GM06990 (cell line): ENCODE results near the gene PYGB.

Experiments used
- DNase-seq: peaks from one replicate; pipeline ENCODE4 v3.0.0-alpha.2; 2011; ENCODE audit not compliant: insufficient read length; ENCODE audit errors: extremely low read depth
- H3K27me3 ChIP-seq: replicated peaks from 2 replicates; pipeline ENCODE4 v1.6.0; 2011; ENCODE audit warnings: low read length; ENCODE audit not compliant: control insufficient read depth, insufficient read depth
- H3K36me3 ChIP-seq: 2 replicates; pipeline ENCODE4 v1.5.1; 2011; ENCODE audit warnings: low read length; ENCODE audit not compliant: control insufficient read depth, insufficient read depth
- H3K4me3 ChIP-seq: replicated peaks from 2 replicates; pipeline ENCODE4 v1.5.1; 2011; ENCODE audit warnings: low read depth, mild to moderate bottlenecking, control low read depth, low read length
- TF ChIP-seq, protein P1 (sequence below): IDR thresholded peaks from 2 replicates; pipeline ENCODE4 v1.5.1; 2011; ENCODE audit warnings: low read length, control low read depth, mild to moderate bottlenecking, inconsistent platforms; ENCODE audit not compliant: insufficient read depth, poor library complexity, severe bottlenecking

PYGB gene

DNA sequence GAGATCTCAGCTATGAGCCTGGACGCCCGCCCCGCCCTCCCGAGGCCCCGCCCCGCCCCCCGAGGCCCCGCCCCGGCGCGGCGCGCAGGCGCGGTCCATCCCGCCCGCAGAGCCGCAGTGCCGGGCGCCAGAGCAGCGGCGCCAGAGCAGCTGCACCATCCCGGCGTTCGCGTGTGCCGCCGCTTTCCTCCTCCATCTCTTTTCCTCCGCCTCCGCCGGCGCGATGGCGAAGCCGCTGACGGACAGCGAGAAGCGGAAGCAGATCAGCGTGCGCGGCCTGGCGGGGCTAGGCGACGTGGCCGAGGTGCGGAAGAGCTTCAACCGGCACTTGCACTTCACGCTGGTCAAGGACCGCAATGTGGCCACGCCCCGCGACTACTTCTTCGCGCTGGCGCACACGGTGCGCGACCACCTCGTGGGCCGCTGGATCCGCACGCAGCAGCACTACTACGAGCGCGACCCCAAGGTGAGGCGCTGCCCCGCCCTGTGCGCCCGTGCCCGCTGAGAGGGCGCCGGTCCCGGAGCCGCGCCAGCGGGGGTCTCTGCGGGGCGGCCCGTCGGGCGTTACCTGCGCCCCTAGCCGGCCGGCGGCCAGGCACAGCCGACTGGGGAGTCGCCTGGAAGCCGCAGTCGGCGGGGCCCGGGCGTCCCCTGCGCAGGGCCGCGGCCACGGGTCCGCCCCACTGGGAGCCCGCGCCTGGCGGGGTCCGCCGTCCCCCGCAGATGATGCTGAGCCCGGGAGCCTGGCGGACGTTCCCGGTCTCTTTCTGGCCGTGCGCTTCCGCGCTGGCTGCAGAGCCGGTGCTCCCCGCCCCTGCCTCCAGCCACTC is at the start of gene PYGB:
Gene PYGB (plus strand): TSS at position 130 of the 830 bp plus-strand sequence. CDS start 94 bp downstream, at position 224.
- H3K27me3 ChIP-seq: no peaks in the 10 kb centered on the region
- peaks cover 4% of the 10 kb centered on the region for H3K36me3 ChIP-seq
- peak; percentile 90 for DNase-seq
- TF ChIP-seq, protein P1, sequence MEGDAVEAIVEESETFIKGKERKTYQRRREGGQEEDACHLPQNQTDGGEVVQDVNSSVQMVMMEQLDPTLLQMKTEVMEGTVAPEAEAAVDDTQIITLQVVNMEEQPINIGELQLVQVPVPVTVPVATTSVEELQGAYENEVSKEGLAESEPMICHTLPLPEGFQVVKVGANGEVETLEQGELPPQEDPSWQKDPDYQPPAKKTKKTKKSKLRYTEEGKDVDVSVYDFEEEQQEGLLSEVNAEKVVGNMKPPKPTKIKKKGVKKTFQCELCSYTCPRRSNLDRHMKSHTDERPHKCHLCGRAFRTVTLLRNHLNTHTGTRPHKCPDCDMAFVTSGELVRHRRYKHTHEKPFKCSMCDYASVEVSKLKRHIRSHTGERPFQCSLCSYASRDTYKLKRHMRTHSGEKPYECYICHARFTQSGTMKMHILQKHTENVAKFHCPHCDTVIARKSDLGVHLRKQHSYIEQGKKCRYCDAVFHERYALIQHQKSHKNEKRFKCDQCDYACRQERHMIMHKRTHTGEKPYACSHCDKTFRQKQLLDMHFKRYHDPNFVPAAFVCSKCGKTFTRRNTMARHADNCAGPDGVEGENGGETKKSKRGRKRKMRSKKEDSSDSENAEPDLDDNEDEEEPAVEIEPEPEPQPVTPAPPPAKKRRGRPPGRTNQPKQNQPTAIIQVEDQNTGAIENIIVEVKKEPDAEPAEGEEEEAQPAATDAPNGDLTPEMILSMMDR: no peak
- H3K4me3 ChIP-seq: peak within 1 kb of the TSS; percentile 83

DNA sequence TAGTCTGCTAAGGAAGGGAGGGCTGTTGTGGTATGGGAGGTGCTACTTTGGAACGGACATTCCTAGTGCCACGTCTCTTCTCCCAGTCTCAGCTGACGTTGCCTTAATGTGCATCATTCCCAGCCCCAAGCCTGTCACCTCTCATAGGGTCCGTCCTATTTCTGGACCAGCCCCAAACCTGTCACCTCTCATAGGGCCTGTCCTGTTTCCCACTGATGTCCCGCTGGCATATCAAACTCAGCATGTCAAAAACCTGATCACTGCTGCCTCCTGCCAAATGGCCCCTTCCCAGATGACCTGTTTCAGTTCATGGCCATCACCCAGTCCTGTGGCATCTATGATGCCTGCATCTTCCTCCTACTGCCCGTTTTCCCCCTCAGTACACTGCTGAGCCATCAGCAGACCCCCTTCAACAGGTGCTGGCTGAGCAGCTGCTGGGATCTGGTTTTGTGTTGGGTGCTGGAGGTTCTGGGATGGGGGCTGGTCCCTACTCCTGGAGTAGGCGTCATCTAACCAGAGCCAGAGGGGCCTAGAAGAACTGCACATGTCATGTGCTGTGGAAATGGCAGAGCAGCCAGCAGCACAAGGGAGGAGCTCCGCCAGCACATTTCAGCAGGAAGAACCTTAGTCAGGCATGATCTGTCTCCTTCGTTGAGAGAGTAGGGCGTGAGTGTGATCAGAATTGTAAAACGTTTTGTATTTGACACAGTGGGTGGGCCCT is 49.1 kb upstream of the PYGB start:
- DNase-seq: no peak
- H3K36me3 ChIP-seq: peaks cover 1% of the 10 kb centered on the region
- no peaks in the 10 kb centered on the region for H3K27me3 ChIP-seq
- TF ChIP-seq, protein P1: no peak
- no peak overlapping the region for H3K4me3 ChIP-seq

DNA sequence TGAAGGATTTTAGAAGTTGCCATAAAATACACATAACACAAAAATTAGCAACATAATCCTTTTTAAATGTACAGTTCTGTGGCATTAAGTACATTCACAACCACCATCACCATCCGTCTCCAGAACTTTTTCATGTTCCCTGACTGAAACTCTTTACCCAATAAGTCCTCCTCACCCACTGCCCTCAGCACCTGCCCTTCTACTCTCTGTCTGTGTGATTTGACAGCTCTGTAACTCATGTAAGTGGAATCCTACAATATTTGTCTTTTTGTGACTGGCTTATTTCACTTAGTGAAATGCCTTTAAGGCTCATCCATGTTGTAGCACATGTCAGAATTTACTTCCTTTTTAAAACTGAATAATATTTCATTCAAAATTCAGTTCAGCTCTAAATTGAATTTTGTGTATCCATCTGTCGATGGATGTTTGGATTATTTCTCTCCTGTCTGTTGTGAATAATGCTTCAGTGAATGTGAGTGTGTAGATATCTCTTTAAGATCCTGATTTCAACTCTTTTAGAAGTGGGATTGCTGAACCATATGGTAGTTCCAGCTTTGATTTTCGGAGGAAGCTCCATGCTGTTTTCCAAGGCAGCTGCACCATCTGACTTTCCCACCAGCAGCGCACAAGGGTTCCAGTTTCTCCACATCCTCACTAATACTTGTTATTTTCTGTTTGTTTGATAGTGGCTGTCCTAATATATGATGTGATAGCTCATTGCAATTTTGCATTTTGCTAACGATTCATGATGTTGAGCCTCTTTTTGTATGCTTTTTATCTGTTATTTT is 48.2 kb upstream of the PYGB start:
- H3K4me3 ChIP-seq: no peak overlapping the region
- peaks cover 1% of the 10 kb centered on the region for H3K36me3 ChIP-seq
- DNase-seq: no peak
- TF ChIP-seq, protein P1: no peak
- H3K27me3 ChIP-seq: no peaks in the 10 kb centered on the region

DNA sequence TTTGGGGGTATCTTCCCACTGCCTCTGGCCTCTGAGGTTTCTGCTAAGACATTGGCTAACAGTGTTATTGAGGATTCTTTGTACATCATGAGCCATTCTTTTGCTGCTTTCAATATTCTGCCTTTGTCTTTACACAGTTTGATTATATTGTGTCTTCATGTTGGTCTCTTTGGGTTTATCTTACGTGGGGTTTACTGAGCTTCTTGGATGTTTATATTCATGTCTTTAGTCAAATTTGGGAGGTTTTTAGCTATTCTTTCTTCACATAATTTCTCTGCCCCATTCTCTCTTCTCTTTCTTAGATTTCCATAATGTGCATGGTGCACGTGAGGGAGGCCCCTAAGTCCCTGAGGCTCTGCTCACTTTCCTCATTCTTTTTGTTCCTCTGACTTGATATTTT is 44.8 kb upstream of the PYGB start:
- no peaks in the 10 kb centered on the region for H3K27me3 ChIP-seq
- peaks cover 1% of the 10 kb centered on the region; the same call in 1 of the 2 replicates for H3K36me3 ChIP-seq
- no peak overlapping the region for H3K4me3 ChIP-seq
- TF ChIP-seq, protein P1: no peak
- DNase-seq: no peak

DNA sequence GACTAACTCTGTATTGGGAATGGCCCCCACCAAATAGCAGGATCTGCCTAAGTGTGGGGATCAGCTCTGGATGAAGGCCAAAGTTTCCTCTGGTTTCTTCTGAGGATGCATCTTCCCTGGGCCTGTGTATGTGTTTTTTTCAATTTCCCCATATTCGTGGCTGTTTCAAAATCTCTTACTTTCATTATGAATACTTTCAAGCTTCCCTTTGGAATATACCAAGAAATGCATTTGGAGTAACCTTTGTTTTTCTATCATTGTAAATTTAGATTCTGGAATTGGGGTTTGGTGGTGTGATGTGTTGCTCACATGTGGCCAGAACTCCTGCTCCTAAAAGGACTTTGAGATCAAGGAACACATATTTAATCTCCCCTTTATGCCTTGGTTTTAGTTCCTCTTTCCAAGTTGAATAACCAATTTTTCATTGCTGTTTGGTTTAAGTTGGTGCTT is 44.0 kb upstream of the PYGB start:
- Histone ChIP-seq H3K4me3 (no peak overlapping the region), H3K27me3 (no peaks in the 10 kb centered on the region), H3K36me3 (peaks cover 1% of the 10 kb centered on the region; the same call in 1 of the 2 replicates)
- TF ChIP-seq, protein P1: no peak
- no peak for DNase-seq
